Measurements from ENCODE around the gene ADAMTSL4. TPM values are rescaled to one million over a fixed set of nuclear protein-coding genes. Genes with fewer than 3 reads are reported as not detected.
A peak's percentile ranks its signal among the peaks of the same experiment; 100 is the strongest.

Gene ADAMTSL4
- total RNA-seq, 1 donor from 2014 or later, result 0.44 TPM

GRCh38 chr1:150515328-150516049 is 33.7 kb upstream of the ADAMTSL4 start, which contains the start of gene FALEC:
TSS of gene FALEC (plus strand) at chr1:150515752.
- H3K27ac Mint-ChIP-seq (ENCODE audit: unreplicated experiment), result peak within 1 kb of the TSS; percentile 88
- peaks cover 23% of the 10 kb centered on the region for H3K4me1 Mint-ChIP-seq
- H3K27me3 Mint-ChIP-seq (ENCODE audit: low read depth), result peaks cover 4% of the 10 kb centered on the region
- H3K4me3 Mint-ChIP-seq, result peak within 1 kb of the TSS; percentile 96
- no peaks in the 10 kb centered on the region for H3K36me3 Mint-ChIP-seq (ENCODE audit: low read depth)
- DNase-seq (ENCODE audit: low read depth, low spot score), result peak; percentile 92
- H3K9me3 Mint-ChIP-seq, result no peaks in the 10 kb centered on the region
- TF ChIP-seq CTCF (conservative IDR thresholded peaks at IDR 0.05), result no peak

GRCh38 chr1:150516050-150516591 is 33.1 kb upstream of the ADAMTSL4 start:
- H3K4me3 Mint-ChIP-seq, result peak overlapping the region; percentile 96
- no peaks in the 10 kb centered on the region for H3K36me3 Mint-ChIP-seq (ENCODE audit: low read depth)
- DNase-seq (ENCODE audit: low read depth, low spot score), result no peak
- H3K9me3 Mint-ChIP-seq, result no peaks in the 10 kb centered on the region
- H3K4me1 Mint-ChIP-seq, result peaks cover 23% of the 10 kb centered on the region
- no peak overlapping the region for H3K27ac Mint-ChIP-seq (ENCODE audit: unreplicated experiment)
- peaks cover 4% of the 10 kb centered on the region for H3K27me3 Mint-ChIP-seq (ENCODE audit: low read depth)
- TF ChIP-seq CTCF (conservative IDR thresholded peaks at IDR 0.05), result peak; percentile 20

DNA sequence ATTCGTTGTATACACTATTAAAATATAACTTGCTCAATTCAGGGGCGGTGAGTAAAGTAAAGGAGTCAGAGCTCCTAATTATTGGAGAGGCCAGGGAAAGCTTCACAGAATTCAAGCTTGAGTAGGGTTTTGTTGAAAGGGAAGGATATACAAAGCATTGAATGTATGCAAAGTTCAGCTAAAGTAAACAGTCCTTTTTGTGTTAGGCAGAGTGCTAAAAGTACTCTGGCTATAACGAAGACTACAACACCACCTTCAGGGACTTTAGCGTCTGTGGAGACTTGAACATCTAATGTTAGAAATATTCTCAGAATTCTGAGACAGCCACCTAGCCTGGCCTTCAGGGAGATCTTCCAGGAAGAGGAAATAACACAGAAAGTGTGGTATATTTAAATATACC is 32.6 kb upstream of the ADAMTSL4 start:
- DNase-seq (ENCODE audit: low read depth, low spot score), result no peak
- Mint-ChIP-seq H3K9me3 (no peaks in the 10 kb centered on the region), H3K4me1 (peaks cover 23% of the 10 kb centered on the region), H3K27me3 (ENCODE audit: low read depth) (peaks cover 4% of the 10 kb centered on the region), H3K36me3 (ENCODE audit: low read depth) (no peaks in the 10 kb centered on the region), H3K4me3 (peak overlapping the region; percentile 96), H3K27ac (ENCODE audit: unreplicated experiment) (no peak overlapping the region)
- TF ChIP-seq CTCF (conservative IDR thresholded peaks at IDR 0.05), result peak; percentile 4

DNA sequence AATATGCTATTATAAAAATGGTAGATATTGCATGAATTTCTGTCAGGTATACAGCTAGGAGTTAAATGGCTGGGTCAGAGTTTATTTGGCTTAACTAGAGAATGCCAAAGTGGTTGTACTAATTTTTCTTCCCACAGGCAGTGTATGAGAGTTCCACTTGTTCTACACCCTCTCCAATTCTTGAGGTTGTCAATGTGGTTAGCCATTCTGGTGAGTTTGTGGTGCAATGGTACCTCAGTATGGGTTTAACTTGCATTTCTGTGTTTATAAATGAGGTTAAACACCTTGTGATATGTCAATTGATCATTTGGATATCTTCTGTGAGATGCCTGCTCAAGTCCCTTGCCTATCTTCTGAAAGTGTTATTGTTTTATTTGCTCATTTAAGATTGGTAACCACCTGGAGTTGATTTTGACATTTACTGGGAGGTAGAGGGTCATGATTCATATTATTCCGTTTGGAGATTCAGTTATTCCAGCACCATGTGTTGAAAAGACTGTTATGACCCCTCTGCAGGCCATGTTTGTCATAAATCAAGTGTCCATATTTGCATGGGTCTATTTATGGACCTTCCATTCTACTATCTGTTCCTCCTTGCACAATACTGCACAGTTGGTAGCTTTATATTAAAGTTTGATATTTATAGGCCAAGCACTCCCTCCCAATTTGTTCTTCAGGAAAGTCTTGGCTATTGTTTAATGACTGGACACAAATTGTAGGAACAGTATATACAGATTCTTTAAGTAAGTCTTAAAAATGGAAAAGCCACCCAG is 27.8 kb upstream of the ADAMTSL4 start:
- Mint-ChIP-seq H3K36me3 (ENCODE audit: low read depth) (no peaks in the 10 kb centered on the region), H3K27me3 (ENCODE audit: low read depth) (no peaks in the 10 kb centered on the region), H3K9me3 (no peaks in the 10 kb centered on the region), H3K4me3 (no peak overlapping the region), H3K4me1 (peaks cover 4% of the 10 kb centered on the region), H3K27ac (ENCODE audit: unreplicated experiment) (no peak overlapping the region)
- DNase-seq (ENCODE audit: low read depth, low spot score), result no peak
- no peak for TF ChIP-seq CTCF (conservative IDR thresholded peaks at IDR 0.05)

DNA sequence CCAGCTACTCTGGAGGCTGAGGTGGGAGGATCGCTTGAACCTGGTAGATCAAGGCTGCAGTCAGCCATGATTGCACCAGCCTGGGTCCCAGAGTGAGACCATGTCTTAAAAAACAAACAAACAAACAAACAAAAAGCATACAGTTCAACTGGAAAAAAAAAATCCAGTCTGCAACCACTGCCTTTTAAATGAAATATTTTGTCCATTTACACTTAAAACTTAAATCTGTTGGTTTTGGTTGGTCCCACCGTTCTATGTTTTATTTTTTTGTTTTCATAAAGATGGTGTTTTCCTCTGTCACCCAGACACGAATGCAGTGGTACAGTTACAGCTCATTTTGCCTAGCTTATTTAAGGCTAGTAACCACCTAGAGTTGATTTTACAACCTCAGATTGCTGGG is 23.9 kb upstream of the ADAMTSL4 start:
- Mint-ChIP-seq H3K27me3 (ENCODE audit: low read depth) (no peaks in the 10 kb centered on the region), H3K27ac (ENCODE audit: unreplicated experiment) (no peak overlapping the region), H3K36me3 (ENCODE audit: low read depth) (no peaks in the 10 kb centered on the region), H3K9me3 (no peaks in the 10 kb centered on the region), H3K4me1 (no peaks in the 10 kb centered on the region), H3K4me3 (no peak overlapping the region)
- DNase-seq (ENCODE audit: low read depth, low spot score), result no peak
- no peak for TF ChIP-seq CTCF (conservative IDR thresholded peaks at IDR 0.05)
